C4-2B (cell line): ENCODE data around the gene CRYAB.

ENCODE experiments used
- ZFX ChIP-seq: fragments of 450-650 bp; IDR thresholded peaks from 2 replicates; pipeline ENCODE4 v1.6.1; 2017
- TF ChIP-seq, protein P1 (sequence below): fragments of 450-650 bp; conservative IDR thresholded peaks from 2 replicates; pipeline ENCODE4 v1.5.1; 2017; ENCODE audit warnings: mild to moderate bottlenecking

DNA sequence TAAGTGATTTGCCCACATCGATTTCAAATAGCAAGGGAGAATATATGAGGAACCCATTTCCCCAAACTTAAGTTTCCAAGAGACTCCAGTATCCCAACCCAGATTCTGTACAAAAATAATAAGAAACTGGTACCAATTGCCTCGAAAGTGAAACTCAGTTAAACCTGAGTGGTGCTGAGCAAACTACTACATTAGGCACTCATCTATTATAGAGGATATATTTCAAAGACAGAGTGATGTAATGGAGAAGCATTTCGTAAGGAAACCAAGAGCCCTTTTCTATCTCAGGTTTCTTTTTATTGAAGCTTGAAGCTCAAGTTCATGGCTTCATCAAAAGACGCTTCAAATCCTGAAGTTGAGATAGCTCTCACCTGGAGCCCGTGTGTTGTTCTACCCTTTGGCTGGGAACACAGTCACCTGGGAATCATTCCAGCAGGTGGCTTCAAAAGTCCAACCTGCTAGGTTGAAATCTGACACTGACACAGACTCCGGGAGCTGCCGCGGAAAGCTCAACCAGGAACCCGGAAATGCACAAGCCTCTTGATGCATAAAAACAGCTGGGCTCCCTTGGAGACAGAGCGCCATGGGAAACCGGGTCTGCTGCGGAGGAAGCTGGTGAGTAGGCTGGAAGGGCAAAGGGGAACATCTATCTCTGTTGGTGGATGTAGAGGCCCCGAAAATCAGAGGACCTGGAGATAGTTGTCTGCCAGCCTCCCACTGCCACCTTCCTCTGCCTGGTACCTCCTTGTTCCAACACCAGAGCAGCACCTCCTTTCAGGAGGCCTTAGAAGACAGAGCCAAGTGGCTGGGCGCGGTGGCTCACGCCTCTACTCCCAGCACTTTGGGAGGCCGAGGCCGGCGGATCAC is 7.1 kb upstream of the CRYAB start, which contains the start of gene C11orf52:
- TF ChIP-seq, protein P1, sequence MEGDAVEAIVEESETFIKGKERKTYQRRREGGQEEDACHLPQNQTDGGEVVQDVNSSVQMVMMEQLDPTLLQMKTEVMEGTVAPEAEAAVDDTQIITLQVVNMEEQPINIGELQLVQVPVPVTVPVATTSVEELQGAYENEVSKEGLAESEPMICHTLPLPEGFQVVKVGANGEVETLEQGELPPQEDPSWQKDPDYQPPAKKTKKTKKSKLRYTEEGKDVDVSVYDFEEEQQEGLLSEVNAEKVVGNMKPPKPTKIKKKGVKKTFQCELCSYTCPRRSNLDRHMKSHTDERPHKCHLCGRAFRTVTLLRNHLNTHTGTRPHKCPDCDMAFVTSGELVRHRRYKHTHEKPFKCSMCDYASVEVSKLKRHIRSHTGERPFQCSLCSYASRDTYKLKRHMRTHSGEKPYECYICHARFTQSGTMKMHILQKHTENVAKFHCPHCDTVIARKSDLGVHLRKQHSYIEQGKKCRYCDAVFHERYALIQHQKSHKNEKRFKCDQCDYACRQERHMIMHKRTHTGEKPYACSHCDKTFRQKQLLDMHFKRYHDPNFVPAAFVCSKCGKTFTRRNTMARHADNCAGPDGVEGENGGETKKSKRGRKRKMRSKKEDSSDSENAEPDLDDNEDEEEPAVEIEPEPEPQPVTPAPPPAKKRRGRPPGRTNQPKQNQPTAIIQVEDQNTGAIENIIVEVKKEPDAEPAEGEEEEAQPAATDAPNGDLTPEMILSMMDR = no peak
- no peak for TF ChIP-seq ZFX
